GM10266 (cell line): ENCODE measurements around the gene TTC39B.

Experiments
- DNase-seq: peaks from one replicate; pipeline ENCODE4 v3.0.0; 2012; ENCODE audit errors: extremely low spot score
- CTCF ChIP-seq: IDR thresholded peaks from 2 replicates; pipeline ENCODE4 v1.5.1; 2012; ENCODE audit warnings: mild to moderate bottlenecking, low read depth; ENCODE audit not compliant: control insufficient read depth, insufficient read depth; ENCODE audit errors: missing control alignments

The TTC39B gene

DNA sequence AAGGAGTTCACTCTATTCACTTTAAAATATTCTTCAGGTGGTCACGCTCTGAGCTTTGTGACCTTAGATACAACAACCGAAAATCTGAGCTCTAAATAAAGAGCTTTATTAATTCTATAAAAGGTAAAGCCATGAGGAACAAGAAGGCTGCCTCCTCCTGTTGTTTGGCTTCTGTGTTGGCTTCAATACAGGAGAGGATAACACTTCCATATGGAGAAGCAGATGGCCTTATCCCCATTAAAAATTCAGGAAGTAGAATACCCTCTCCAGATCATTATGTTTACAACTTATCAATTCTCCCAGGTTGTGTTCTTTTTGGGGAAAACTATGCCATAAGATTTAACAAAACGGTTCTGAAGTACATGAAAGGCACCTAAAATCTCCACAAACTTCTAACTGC, 128.4 kb downstream of the TTC39B start:
- no peak for DNase-seq
- no peak for TF ChIP-seq CTCF

- TF ChIP-seq CTCF, result no peak
- no peak for DNase-seq
Measured at GRCh38 chr9:15176836-15177235, 130.2 kb downstream of the TTC39B start.

DNA sequence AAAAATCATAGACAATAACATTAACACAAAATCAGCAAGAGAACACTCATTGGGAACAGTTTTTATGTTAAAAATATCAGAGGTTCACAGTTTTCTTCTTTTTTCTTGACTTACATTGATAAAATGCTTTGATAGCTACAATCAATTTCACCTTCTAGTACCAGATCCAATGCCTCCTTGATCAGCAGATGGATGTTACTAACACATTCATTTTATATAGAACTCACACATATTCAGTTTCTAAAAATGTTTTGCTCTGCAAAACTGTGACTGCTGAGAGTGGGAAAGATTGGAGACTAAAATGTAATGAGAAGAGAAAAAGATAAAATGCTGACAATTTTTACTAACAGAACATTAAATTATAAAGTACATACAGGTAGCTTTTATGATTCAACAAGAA, 143.1 kb downstream of the TTC39B start:
- DNase-seq, result no peak
- TF ChIP-seq CTCF, result no peak

GRCh38 chr9:15161753-15162152, 145.3 kb downstream of the TTC39B start:
- no peak for TF ChIP-seq CTCF
- no peak for DNase-seq

DNA sequence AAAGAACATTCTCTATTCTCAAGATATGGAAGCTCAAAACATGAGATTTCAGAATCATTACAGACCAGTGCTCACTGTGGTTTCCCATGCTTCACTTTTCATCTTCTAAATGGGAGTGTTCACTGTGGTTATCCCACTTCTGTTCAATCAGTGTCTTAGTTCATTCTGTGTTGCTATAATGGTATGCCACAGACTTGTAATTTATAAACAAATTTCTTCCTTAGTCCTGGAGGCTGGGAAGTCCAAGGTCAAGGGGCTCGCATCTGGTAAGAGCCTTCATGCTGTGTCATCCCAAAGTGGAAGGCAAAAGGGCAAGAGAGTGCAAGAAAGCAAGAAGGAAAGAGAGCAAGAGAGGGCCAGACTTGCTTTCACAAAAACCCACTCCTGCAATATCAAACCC, 146.3 kb downstream of the TTC39B start:
- no peak for TF ChIP-seq CTCF

DNA sequence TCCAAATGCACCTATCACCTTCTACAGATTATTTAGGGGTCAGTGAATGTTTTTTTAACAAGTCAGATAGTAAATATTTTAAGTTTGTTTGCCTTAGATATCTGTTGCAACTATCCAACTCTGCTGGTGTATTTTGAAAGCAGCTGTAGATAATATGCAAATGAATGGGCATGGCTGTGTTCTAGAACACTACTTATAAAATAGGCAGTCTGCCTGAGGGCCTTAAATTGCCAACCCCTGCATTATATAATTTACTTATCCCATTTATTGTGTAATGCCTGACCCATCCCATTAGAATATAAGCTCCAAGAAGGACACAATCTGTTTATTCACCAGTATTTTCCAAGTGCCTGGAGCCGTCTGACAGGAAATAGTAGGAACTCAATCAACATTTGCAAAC, 149.0 kb downstream of the TTC39B start:
- no peak for DNase-seq
- no peak for TF ChIP-seq CTCF

More for the DNA sequence above, 146.3 kb downstream of the TTC39B start:
- no peak for DNase-seq

DNA sequence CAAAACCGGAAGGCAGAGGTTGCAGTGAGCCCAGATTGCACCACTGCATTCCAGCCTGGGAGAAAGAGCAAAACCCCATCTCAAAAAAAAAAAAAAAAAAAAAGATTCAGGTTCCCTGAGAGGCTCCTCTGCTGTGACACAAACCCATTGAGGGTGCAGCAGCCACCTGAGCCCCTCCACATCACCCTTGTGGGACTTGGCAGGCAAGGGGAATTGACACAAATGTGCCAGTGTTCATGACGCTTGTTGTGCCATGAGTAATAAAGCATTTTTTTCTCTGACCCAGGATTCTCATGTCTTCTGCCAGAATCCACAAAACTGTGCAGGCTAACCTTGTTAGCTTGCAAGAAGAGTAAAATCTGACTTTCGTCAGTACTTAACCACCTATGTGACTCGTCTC, 149.6 kb downstream of the TTC39B start:
- no peak for TF ChIP-seq CTCF
- no peak for DNase-seq

DNA sequence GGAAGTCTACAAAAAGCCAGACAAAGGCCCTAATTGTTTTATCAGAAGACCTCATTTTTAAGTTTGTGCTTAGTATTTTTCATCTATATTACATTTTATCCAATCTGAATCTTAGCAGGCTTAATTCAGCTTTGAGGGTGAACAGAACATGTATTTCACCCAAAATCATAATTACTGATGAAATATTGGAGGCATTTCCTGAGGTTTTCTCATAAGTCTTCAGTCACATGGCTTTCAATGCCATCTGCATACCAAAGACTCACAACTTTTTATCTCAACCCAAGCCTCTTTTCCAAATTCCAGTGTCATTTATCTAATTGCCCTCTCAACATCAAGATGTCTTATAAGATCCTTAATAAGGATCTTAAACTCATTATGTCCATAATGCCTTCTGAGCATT, 150.8 kb downstream of the TTC39B start:
- DNase-seq, result no peak
- TF ChIP-seq CTCF, result no peak
